HEK293 (cell line): ENCODE results near the gene ASAP2.

Experiments used
- CTCF ChIA-PET: fragments of 350-600 bp; formaldehyde crosslinking; extraction: SDS; loops from one replicate; lab custom pipeline; 2021; ENCODE audit warnings: antibody characterized with exemption; lab: Yijun Ruan, JAX
- POLR2A ChIA-PET: fragments of 300-600 bp; formaldehyde crosslinking; extraction: SDS; loops from one replicate; lab custom pipeline; 2020; ENCODE audit warnings: antibody characterized with exemption, inconsistent platforms; lab: Yijun Ruan, JAX
- H3K27ac ChIP-seq: fragments of 200-500 bp; sonication (Bioruptor generic); 2 replicates; pipeline ENCODE4 v1.5.1; 2014; ENCODE audit warnings: low read depth, low read length, control low read depth, inconsistent platforms; ENCODE audit errors: extremely low read depth
- H3K36me3 ChIP-seq, 2 experiments: fragments of 200-500 bp in 1 of 2; sonication (Bioruptor generic) in 1 of 2; 1 replicate in 1 of 2; 2 replicates in 1 of 2; pipeline ENCODE4 v1.5.1; 2014 to 2017; ENCODE audit warnings: inconsistent platforms in 2 of 2, low read length in 2 of 2; ENCODE audit not compliant: control insufficient read depth in 2 of 2, insufficient read depth in 1 of 2
- H3K4me1 ChIP-seq: fragments of 200-500 bp; sonication (Bioruptor generic); 2 replicates; pipeline ENCODE4 v1.5.1; 2014; ENCODE audit warnings: mild to moderate bottlenecking, low read length, inconsistent platforms; ENCODE audit not compliant: control insufficient read depth, insufficient read depth
- H3K4me3 ChIP-seq: 2 replicates; pipeline ENCODE4 v1.5.1; 2011; ENCODE audit warnings: low read depth, mild to moderate bottlenecking, control low read depth, low read length, moderate library complexity
- H3K9me3 ChIP-seq: fragments of 200-500 bp; sonication (Bioruptor generic); 2 replicates; pipeline ENCODE4 v1.5.1; 2014; ENCODE audit warnings: low read depth, low read length, inconsistent platforms; ENCODE audit not compliant: control insufficient read depth, insufficient read depth
- FEZF1 ChIP-seq: fragments of 450-650 bp; formaldehyde crosslinking; IDR thresholded peaks from 2 replicates; pipeline ENCODE4 v1.5.1; 2016; ENCODE audit warnings: missing biosample characterization, missing genetic modification characterization
- GLIS1 ChIP-seq: fragments of 450-650 bp; formaldehyde crosslinking; IDR thresholded peaks from 2 replicates; pipeline ENCODE4 v1.5.1; 2016; ENCODE audit warnings: missing biosample characterization, missing genetic modification characterization
- OSR2 ChIP-seq: fragments of 450-650 bp; formaldehyde crosslinking; IDR thresholded peaks from 2 replicates; pipeline ENCODE4 v1.5.1; 2016; ENCODE audit warnings: missing biosample characterization, missing genetic modification characterization
- SETDB1 ChIP-seq: IDR thresholded peaks from one replicate; pipeline ENCODE4 v1.6.1; 2017; ENCODE audit warnings: mild to moderate bottlenecking, low read length, moderate library complexity, mixed read lengths; ENCODE audit not compliant: insufficient read length
- ZBTB8A ChIP-seq: fragments of 450-650 bp; formaldehyde crosslinking; IDR thresholded peaks from 2 replicates; pipeline ENCODE4 v1.5.1; 2016; ENCODE audit warnings: missing biosample characterization, missing genetic modification characterization
- ZFP37 ChIP-seq: fragments of 450-650 bp; formaldehyde crosslinking; IDR thresholded peaks from 2 replicates; pipeline ENCODE4 v1.5.1; 2016; ENCODE audit warnings: missing biosample characterization, missing genetic modification characterization
- ZNF146 ChIP-seq: fragments of 450-650 bp; formaldehyde crosslinking; IDR thresholded peaks from 2 replicates; pipeline ENCODE4 v1.5.1; 2016; ENCODE audit warnings: missing biosample characterization, missing genetic modification characterization
- ZNF19 ChIP-seq: fragments of 450-650 bp; formaldehyde crosslinking; IDR thresholded peaks from 2 replicates; pipeline ENCODE4; 2016; ENCODE audit warnings: missing biosample characterization, missing genetic modification characterization, low read depth
- ZNF202 ChIP-seq: fragments of 450-650 bp; formaldehyde crosslinking; IDR thresholded peaks from 2 replicates; pipeline ENCODE4 v1.5.1; 2016; ENCODE audit warnings: missing biosample characterization, missing genetic modification characterization, borderline replicate concordance
- ZNF280C ChIP-seq: fragments of 450-650 bp; formaldehyde crosslinking; IDR thresholded peaks from 2 replicates; pipeline ENCODE4 v1.5.1; 2016; ENCODE audit warnings: missing biosample characterization, missing genetic modification characterization
- ZNF341 ChIP-seq: fragments of 450-650 bp; formaldehyde crosslinking; IDR thresholded peaks from 2 replicates; pipeline ENCODE4; 2016; ENCODE audit warnings: low read depth, missing biosample characterization, missing genetic modification characterization
- ZNF366 ChIP-seq: fragments of 450-650 bp; formaldehyde crosslinking; conservative IDR thresholded peaks from 2 replicates; pipeline ENCODE4 v1.5.1; 2016; ENCODE audit warnings: missing biosample characterization, missing genetic modification characterization
- ZNF623 ChIP-seq: fragments of 450-650 bp; formaldehyde crosslinking; IDR thresholded peaks from 2 replicates; pipeline ENCODE4 v1.5.1; 2016; ENCODE audit warnings: missing biosample characterization, missing genetic modification characterization
- ZNF629 ChIP-seq: fragments of 450-650 bp; formaldehyde crosslinking; IDR thresholded peaks from 2 replicates; pipeline ENCODE4 v1.5.1; 2017; ENCODE audit warnings: missing biosample characterization, missing genetic modification characterization
- ZNF645 ChIP-seq: fragments of 450-650 bp; formaldehyde crosslinking; IDR thresholded peaks from 2 replicates; pipeline ENCODE4; 2016; ENCODE audit warnings: missing biosample characterization, missing genetic modification characterization
- TF ChIP-seq, protein P1 (sequence below): fragments of 450-650 bp; formaldehyde crosslinking; IDR thresholded peaks from 2 replicates; pipeline ENCODE4 v1.5.1; 2016; ENCODE audit warnings: missing biosample characterization, missing genetic modification characterization, borderline replicate concordance

Gene ASAP2

GRCh38 chr2:9256147-9256546 is 49.5 kb downstream of the ASAP2 start:
- Histone ChIP-seq H3K27ac (no peak overlapping the region), H3K36me3 (no peaks in the 10 kb centered on the region), H3K4me1 (no peaks in the 10 kb centered on the region), H3K4me3 (no peak overlapping the region), H3K9me3 (no peaks in the 10 kb centered on the region)
- POLR2A ChIA-PET = no interaction called here
- TF ChIP-seq SETDB1 (no peak), ZNF280C (no peak), ZFP37 (tag by site-specific recombination) (no peak), ZNF366 (tag by site-specific recombination) (no peak), ZNF623 (tag by site-specific recombination) (no peak), ZNF629 (no peak), ZNF19 (tag by site-specific recombination) (no peak), ZNF202 (tag by site-specific recombination) (no peak), GLIS1 (tag by site-specific recombination) (no peak), OSR2 (tag by site-specific recombination) (no peak), ZNF645 (tag by site-specific recombination) (no peak), ZNF146 (no peak), ZBTB8A (tag by site-specific recombination) (no peak), FEZF1 (tag by site-specific recombination) (no peak)
- TF ChIP-seq, protein P1, sequence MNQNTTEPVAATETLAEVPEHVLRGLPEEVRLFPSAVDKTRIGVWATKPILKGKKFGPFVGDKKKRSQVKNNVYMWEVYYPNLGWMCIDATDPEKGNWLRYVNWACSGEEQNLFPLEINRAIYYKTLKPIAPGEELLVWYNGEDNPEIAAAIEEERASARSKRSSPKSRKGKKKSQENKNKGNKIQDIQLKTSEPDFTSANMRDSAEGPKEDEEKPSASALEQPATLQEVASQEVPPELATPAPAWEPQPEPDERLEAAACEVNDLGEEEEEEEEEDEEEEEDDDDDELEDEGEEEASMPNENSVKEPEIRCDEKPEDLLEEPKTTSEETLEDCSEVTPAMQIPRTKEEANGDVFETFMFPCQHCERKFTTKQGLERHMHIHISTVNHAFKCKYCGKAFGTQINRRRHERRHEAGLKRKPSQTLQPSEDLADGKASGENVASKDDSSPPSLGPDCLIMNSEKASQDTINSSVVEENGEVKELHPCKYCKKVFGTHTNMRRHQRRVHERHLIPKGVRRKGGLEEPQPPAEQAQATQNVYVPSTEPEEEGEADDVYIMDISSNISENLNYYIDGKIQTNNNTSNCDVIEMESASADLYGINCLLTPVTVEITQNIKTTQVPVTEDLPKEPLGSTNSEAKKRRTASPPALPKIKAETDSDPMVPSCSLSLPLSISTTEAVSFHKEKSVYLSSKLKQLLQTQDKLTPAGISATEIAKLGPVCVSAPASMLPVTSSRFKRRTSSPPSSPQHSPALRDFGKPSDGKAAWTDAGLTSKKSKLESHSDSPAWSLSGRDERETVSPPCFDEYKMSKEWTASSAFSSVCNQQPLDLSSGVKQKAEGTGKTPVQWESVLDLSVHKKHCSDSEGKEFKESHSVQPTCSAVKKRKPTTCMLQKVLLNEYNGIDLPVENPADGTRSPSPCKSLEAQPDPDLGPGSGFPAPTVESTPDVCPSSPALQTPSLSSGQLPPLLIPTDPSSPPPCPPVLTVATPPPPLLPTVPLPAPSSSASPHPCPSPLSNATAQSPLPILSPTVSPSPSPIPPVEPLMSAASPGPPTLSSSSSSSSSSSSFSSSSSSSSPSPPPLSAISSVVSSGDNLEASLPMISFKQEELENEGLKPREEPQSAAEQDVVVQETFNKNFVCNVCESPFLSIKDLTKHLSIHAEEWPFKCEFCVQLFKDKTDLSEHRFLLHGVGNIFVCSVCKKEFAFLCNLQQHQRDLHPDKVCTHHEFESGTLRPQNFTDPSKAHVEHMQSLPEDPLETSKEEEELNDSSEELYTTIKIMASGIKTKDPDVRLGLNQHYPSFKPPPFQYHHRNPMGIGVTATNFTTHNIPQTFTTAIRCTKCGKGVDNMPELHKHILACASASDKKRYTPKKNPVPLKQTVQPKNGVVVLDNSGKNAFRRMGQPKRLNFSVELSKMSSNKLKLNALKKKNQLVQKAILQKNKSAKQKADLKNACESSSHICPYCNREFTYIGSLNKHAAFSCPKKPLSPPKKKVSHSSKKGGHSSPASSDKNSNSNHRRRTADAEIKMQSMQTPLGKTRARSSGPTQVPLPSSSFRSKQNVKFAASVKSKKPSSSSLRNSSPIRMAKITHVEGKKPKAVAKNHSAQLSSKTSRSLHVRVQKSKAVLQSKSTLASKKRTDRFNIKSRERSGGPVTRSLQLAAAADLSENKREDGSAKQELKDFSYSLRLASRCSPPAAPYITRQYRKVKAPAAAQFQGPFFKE = no peak
- CTCF ChIA-PET = interaction anchor here (0.6 kb wide), 1 partner anchor 16 kb away, joined by 3 read pairs; no protein-coding TSS in a partner anchor

DNA sequence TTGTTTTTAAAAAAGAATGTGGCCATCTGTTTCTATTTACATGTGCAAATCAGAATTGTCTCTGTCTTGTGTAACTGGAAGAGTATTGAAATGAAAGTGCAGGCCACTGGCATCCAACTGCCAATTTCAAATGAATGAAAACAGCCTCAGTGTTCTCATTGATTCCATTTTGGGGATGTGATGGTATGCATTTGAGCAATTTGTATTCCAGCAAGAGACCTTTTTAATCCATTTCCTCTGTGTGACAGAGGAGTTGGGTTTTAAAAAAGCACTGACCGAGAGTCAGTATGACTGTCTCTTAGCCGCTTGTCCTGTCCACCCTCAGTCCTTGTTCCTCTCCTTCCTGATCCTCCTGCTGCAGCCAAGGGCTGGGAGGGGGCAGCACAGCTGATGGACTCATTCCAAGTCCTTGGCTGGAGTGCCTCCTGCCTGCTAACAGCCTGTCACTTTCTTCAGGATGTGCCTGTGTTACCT is 50.0 kb downstream of the ASAP2 start:
- TF ChIP-seq ZNF341 (peak; percentile 80), ZNF366 (tag by site-specific recombination) (no peak)
- TF ChIP-seq, all 188 proteins: peak for 1
- Histone ChIP-seq H3K9me3 (no peaks in the 10 kb centered on the region), H3K36me3 (no peaks in the 10 kb centered on the region), H3K4me1 (no peaks in the 10 kb centered on the region), H3K4me3 (no peak overlapping the region), H3K27ac (no peak overlapping the region)
- ChIA-PET CTCF (no interaction called here), POLR2A (no interaction called here)
